Measurements from ENCODE around the gene TNPO1. TPM values are rescaled to one million over a fixed set of nuclear protein-coding genes. Genes with fewer than 3 reads are reported as not detected.
"Not testable (repeated sequence)": the region's sequence is repeated elsewhere in the genome, so short reads cannot be mapped to it uniquely, and the experiment has no call there.

TNPO1 gene
- total RNA-seq, 1 donor: 139 TPM

- no peak overlapping the region for H3K4me3 ChIP-seq (ENCODE audit: low read length)
- no peaks in the 10 kb centered on the region for H3K4me1 ChIP-seq (ENCODE audit: insufficient read depth, low read length)
- no peaks in the 10 kb centered on the region for H3K27me3 ChIP-seq (ENCODE audit: insufficient read depth, low read length)
- H3K9me3 ChIP-seq (ENCODE audit: low read depth, low read length): no peaks in the 10 kb centered on the region
Observed at GRCh38 chr5:72917371-72917776, 100.9 kb downstream of the TNPO1 start.

- H3K4me3 ChIP-seq (ENCODE audit: low read length): no peak overlapping the region
- no peaks in the 10 kb centered on the region for H3K9me3 ChIP-seq (ENCODE audit: low read depth, low read length)
- no peaks in the 10 kb centered on the region for H3K27me3 ChIP-seq (ENCODE audit: insufficient read depth, low read length)
- H3K4me1 ChIP-seq (ENCODE audit: insufficient read depth, low read length): no peaks in the 10 kb centered on the region
Observed at GRCh38 chr5:72920690-72921502, 104.4 kb downstream of the TNPO1 start.

GRCh38 chr5:72921886-72922285 is 105.4 kb downstream of the TNPO1 start:
- Histone ChIP-seq H3K4me3 (ENCODE audit: low read length) (no peak overlapping the region), H3K27me3 (ENCODE audit: insufficient read depth, low read length) (no peaks in the 10 kb centered on the region), H3K4me1 (ENCODE audit: insufficient read depth, low read length) (no peaks in the 10 kb centered on the region), H3K9me3 (ENCODE audit: low read depth, low read length) (no peaks in the 10 kb centered on the region)

- H3K27me3 ChIP-seq (ENCODE audit: insufficient read depth, low read length): no peaks in the 10 kb centered on the region
- no peaks in the 10 kb centered on the region for H3K9me3 ChIP-seq (ENCODE audit: low read depth, low read length)
- H3K4me1 ChIP-seq (ENCODE audit: insufficient read depth, low read length): no peaks in the 10 kb centered on the region
- H3K4me3 ChIP-seq (ENCODE audit: low read length): no peak overlapping the region
Observed at GRCh38 chr5:72922422-72922821, 106.0 kb downstream of the TNPO1 start.

GRCh38 chr5:72925336-72926010 is 109.0 kb downstream of the TNPO1 start:
- H3K4me1 ChIP-seq (ENCODE audit: insufficient read depth, low read length): no peaks in the 10 kb centered on the region
- H3K4me3 ChIP-seq (ENCODE audit: low read length): no peak overlapping the region
- H3K9me3 ChIP-seq (ENCODE audit: low read depth, low read length): no peaks in the 10 kb centered on the region
- H3K27me3 ChIP-seq (ENCODE audit: insufficient read depth, low read length): no peaks in the 10 kb centered on the region

GRCh38 chr5:72932686-72933085 is 116.2 kb downstream of the TNPO1 start:
- H3K27me3 ChIP-seq (ENCODE audit: insufficient read depth, low read length); H3K4me3 ChIP-seq (ENCODE audit: low read length); H3K4me1 ChIP-seq (ENCODE audit: insufficient read depth, low read length); H3K9me3 ChIP-seq (ENCODE audit: low read depth, low read length): not testable (repeated sequence)

GRCh38 chr5:72934953-72935725 is 118.7 kb downstream of the TNPO1 start:
- not testable (repeated sequence) for H3K9me3 ChIP-seq (ENCODE audit: low read depth, low read length); H3K27me3 ChIP-seq (ENCODE audit: insufficient read depth, low read length); H3K4me3 ChIP-seq (ENCODE audit: low read length)
- peaks cover 30% of the 10 kb centered on the region for H3K4me1 ChIP-seq (ENCODE audit: insufficient read depth, low read length)

GRCh38 chr5:72936893-72937292 is 120.4 kb downstream of the TNPO1 start:
- no peak overlapping the region for H3K4me3 ChIP-seq (ENCODE audit: low read length)
- H3K27me3 ChIP-seq (ENCODE audit: insufficient read depth, low read length): no peaks in the 10 kb centered on the region
- no peaks in the 10 kb centered on the region for H3K9me3 ChIP-seq (ENCODE audit: low read depth, low read length)
- H3K4me1 ChIP-seq (ENCODE audit: insufficient read depth, low read length): peaks cover 39% of the 10 kb centered on the region

GRCh38 chr5:72937517-72938061 is 121.1 kb downstream of the TNPO1 start:
- Histone ChIP-seq H3K27me3 (ENCODE audit: insufficient read depth, low read length) (no peaks in the 10 kb centered on the region), H3K9me3 (ENCODE audit: low read depth, low read length) (no peaks in the 10 kb centered on the region), H3K4me1 (ENCODE audit: insufficient read depth, low read length) (peaks cover 39% of the 10 kb centered on the region), H3K4me3 (ENCODE audit: low read length) (no peak overlapping the region)

GRCh38 chr5:72938206-72938605 is 121.7 kb downstream of the TNPO1 start:
- no peaks in the 10 kb centered on the region for H3K27me3 ChIP-seq (ENCODE audit: insufficient read depth, low read length)
- H3K4me1 ChIP-seq (ENCODE audit: insufficient read depth, low read length): peaks cover 39% of the 10 kb centered on the region
- no peak overlapping the region for H3K4me3 ChIP-seq (ENCODE audit: low read length)
- no peaks in the 10 kb centered on the region for H3K9me3 ChIP-seq (ENCODE audit: low read depth, low read length)

GRCh38 chr5:72940082-72940481 is 123.6 kb downstream of the TNPO1 start:
- Histone ChIP-seq H3K27me3 (ENCODE audit: insufficient read depth, low read length) (no peaks in the 10 kb centered on the region), H3K4me3 (ENCODE audit: low read length) (no peak overlapping the region), H3K9me3 (ENCODE audit: low read depth, low read length) (no peaks in the 10 kb centered on the region), H3K4me1 (ENCODE audit: insufficient read depth, low read length) (peaks cover 39% of the 10 kb centered on the region)

- Histone ChIP-seq H3K4me1 (ENCODE audit: insufficient read depth, low read length) (peaks cover 26% of the 10 kb centered on the region), H3K4me3 (ENCODE audit: low read length) (no peak overlapping the region), H3K27me3 (ENCODE audit: insufficient read depth, low read length) (no peaks in the 10 kb centered on the region), H3K9me3 (ENCODE audit: low read depth, low read length) (no peaks in the 10 kb centered on the region)
Observed at GRCh38 chr5:72943307-72943706, 126.8 kb downstream of the TNPO1 start.

GRCh38 chr5:72947498-72947897 is 131.0 kb downstream of the TNPO1 start:
- H3K9me3 ChIP-seq (ENCODE audit: low read depth, low read length): no peaks in the 10 kb centered on the region
- H3K27me3 ChIP-seq (ENCODE audit: insufficient read depth, low read length): no peaks in the 10 kb centered on the region
- H3K4me3 ChIP-seq (ENCODE audit: low read length): no peak overlapping the region
- H3K4me1 ChIP-seq (ENCODE audit: insufficient read depth, low read length): peaks cover 14% of the 10 kb centered on the region

GRCh38 chr5:72949481-72949880 is 133.0 kb downstream of the TNPO1 start:
- Histone ChIP-seq H3K27me3 (ENCODE audit: insufficient read depth, low read length) (peaks cover 4% of the 10 kb centered on the region), H3K9me3 (ENCODE audit: low read depth, low read length) (no peaks in the 10 kb centered on the region), H3K4me3 (ENCODE audit: low read length) (no peak overlapping the region), H3K4me1 (ENCODE audit: insufficient read depth, low read length) (peaks cover 20% of the 10 kb centered on the region)
